G401.6 (cell line): Measurements from ENCODE around the gene TP63.

Experiments used
- FAIRE-seq: peaks from 2 replicates; lab custom pipeline; 2012; peaks lifted over from hg19 to GRCh38; lab: Jason Lieb, UNC

The TP63 gene

GRCh38 chr3:189780546-189781270 is 149.5 kb downstream of the TP63 start:
- FAIRE-seq, result no peak

GRCh38 chr3:189781415-189781814 is 150.2 kb downstream of the TP63 start:
- no peak for FAIRE-seq

GRCh38 chr3:189786479-189787064 is 155.4 kb downstream of the TP63 start:
- FAIRE-seq, result no peak

GRCh38 chr3:189787191-189787590 is 156.0 kb downstream of the TP63 start:
- no peak for FAIRE-seq

GRCh38 chr3:189787632-189788031 is 156.4 kb downstream of the TP63 start:
- no peak for FAIRE-seq

GRCh38 chr3:189789432-189789831 is 158.2 kb downstream of the TP63 start:
- no peak for FAIRE-seq

- no peak for FAIRE-seq
Measured at GRCh38 chr3:189790658-189791057, 159.5 kb downstream of the TP63 start.

GRCh38 chr3:189792046-189792929 is 161.1 kb downstream of the TP63 start:
- no peak for FAIRE-seq

GRCh38 chr3:189794518-189794917 is 163.3 kb downstream of the TP63 start:
- no peak for FAIRE-seq

GRCh38 chr3:189797103-189797750 is 166.0 kb downstream of the TP63 start:
- no peak for FAIRE-seq

- FAIRE-seq, result no peak
Measured at GRCh38 chr3:189799366-189799765, 168.2 kb downstream of the TP63 start.

GRCh38 chr3:189800436-189800835 is 169.2 kb downstream of the TP63 start:
- no peak for FAIRE-seq

- no peak for FAIRE-seq
Measured at GRCh38 chr3:189803254-189803653, 172.1 kb downstream of the TP63 start.

GRCh38 chr3:189805375-189806067 is 174.3 kb downstream of the TP63 start:
- no peak for FAIRE-seq

- no peak for FAIRE-seq
Measured at GRCh38 chr3:189806171-189806951, 175.2 kb downstream of the TP63 start.

GRCh38 chr3:189808246-189809007 is 177.2 kb downstream of the TP63 start:
- no peak for FAIRE-seq

GRCh38 chr3:189809583-189809982 is 178.4 kb downstream of the TP63 start:
- FAIRE-seq, result no peak

GRCh38 chr3:189812806-189813465 is 181.7 kb downstream of the TP63 start:
- no peak for FAIRE-seq

GRCh38 chr3:189813647-189814240 is 182.6 kb downstream of the TP63 start:
- FAIRE-seq, result no peak

- no peak for FAIRE-seq
Measured at GRCh38 chr3:189820365-189820720, 189.2 kb downstream of the TP63 start.
